ENCODE measurements around the gene INPP5B.
"Not testable (repeated sequence)": the region's sequence is repeated elsewhere in the genome, so short reads cannot be mapped to it uniquely, and the experiment has no call there.

DNA sequence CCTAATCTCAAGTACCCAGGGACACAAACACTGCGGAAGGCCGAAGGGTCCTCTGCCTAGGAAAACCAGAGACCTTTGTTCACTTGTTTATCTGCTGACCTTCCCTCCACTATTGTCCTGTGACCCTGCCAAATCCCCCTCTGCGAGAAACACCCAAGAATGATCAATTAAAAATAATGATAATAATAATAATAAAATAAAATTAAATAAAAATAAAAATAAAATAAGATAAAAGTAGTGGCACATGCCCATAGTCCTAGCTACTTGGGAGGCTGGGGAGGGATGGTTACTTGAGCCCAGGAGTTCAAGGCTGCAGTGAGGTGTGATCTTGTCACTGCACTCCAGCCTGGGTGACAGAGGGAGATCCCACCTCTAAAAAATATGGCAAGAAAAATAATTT, 49.3 kb downstream of the INPP5B start:
- TF ChIP-seq ZNF671 (CRISPR knock-in tag; IDR thresholded peaks at IDR 0.05); JUN (CRISPR knock-in tag; IDR thresholded peaks at IDR 0.05); ELF4 (CRISPR knock-in tag; IDR thresholded peaks at IDR 0.05; ENCODE audit: low read depth); GABPB1 (CRISPR knock-in tag; IDR thresholded peaks at IDR 0.05); KAT7 (CRISPR knock-in tag; IDR thresholded peaks at IDR 0.05; ENCODE audit: borderline replicate concordance): not testable (repeated sequence)
- TF ChIP-seq, protein P1, sequence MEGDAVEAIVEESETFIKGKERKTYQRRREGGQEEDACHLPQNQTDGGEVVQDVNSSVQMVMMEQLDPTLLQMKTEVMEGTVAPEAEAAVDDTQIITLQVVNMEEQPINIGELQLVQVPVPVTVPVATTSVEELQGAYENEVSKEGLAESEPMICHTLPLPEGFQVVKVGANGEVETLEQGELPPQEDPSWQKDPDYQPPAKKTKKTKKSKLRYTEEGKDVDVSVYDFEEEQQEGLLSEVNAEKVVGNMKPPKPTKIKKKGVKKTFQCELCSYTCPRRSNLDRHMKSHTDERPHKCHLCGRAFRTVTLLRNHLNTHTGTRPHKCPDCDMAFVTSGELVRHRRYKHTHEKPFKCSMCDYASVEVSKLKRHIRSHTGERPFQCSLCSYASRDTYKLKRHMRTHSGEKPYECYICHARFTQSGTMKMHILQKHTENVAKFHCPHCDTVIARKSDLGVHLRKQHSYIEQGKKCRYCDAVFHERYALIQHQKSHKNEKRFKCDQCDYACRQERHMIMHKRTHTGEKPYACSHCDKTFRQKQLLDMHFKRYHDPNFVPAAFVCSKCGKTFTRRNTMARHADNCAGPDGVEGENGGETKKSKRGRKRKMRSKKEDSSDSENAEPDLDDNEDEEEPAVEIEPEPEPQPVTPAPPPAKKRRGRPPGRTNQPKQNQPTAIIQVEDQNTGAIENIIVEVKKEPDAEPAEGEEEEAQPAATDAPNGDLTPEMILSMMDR (IDR thresholded peaks at IDR 0.05), result not testable (repeated sequence)
- TF ChIP-seq, protein P2, sequence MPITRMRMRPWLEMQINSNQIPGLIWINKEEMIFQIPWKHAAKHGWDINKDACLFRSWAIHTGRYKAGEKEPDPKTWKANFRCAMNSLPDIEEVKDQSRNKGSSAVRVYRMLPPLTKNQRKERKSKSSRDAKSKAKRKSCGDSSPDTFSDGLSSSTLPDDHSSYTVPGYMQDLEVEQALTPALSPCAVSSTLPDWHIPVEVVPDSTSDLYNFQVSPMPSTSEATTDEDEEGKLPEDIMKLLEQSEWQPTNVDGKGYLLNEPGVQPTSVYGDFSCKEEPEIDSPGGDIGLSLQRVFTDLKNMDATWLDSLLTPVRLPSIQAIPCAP (CRISPR knock-in tag; IDR thresholded peaks at IDR 0.05), result not testable (repeated sequence)
